ENCODE results near the gene SYT12.
A peak's percentile ranks its signal among the peaks of the same experiment; 100 is the strongest.

The SYT12 gene

DNA sequence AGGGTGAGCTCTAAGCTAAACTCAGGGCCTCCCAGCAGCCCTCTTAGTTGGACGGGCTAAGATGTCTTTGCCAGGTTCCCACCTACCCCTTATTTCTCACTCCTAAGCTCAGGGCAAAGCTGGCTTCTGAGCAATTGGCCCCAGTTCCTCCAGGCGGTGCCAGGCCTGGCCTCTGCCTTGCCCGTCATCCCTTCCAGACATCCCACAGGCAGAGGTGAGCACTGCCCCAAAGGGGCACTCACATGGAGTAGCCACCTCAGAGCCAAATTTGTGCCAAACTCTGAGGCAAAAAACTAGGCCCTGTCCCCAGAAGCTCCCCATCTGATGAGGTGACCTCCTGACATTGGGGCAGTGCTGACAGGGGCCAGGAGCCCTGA lies 43.4 kb downstream of the SYT12 start:
- Histone ChIP-seq H3F3A (ENCODE audit: low read depth) (no peaks in the 10 kb centered on the region), H3K9me2 (replicated peaks; ENCODE audit: low read depth, low read length) (no peaks in the 10 kb centered on the region), H2AFZ (ENCODE audit: low read length) (no peak overlapping the region), H3K4me3 (ENCODE audit: low read length, poor library complexity, severe bottlenecking) (no peak overlapping the region), H4K20me1 (ENCODE audit: insufficient read depth, low read length, poor library complexity, severe bottlenecking) (no peaks in the 10 kb centered on the region), H3K9ac (ENCODE audit: low read depth, low read length, poor library complexity, severe bottlenecking) (no peak overlapping the region), H3K27me3 (ENCODE audit: insufficient read depth, low read length, poor library complexity, severe bottlenecking) (no peaks in the 10 kb centered on the region), H3K79me2 (ENCODE audit: insufficient read depth, low read length) (no peaks in the 10 kb centered on the region), H3K4me1 (ENCODE audit: insufficient read depth, low read length, poor library complexity, severe bottlenecking) (no peaks in the 10 kb centered on the region), H3K36me3 (ENCODE audit: insufficient read depth, low read length) (no peaks in the 10 kb centered on the region), H3K9me3 (ENCODE audit: insufficient read depth, low read depth, low read length) (no peaks in the 10 kb centered on the region), H3K4me2 (ENCODE audit: low read depth, low read length, poor library complexity, severe bottlenecking) (no peak overlapping the region)
- TF ChIP-seq CTCF (conservative IDR thresholded peaks at IDR 0.05; ENCODE audit: low read length): no peak
- no peak for TF ChIP-seq EZH2phosphoT487 (IDR thresholded peaks at IDR 0.05; ENCODE audit: borderline replicate concordance)

DNA sequence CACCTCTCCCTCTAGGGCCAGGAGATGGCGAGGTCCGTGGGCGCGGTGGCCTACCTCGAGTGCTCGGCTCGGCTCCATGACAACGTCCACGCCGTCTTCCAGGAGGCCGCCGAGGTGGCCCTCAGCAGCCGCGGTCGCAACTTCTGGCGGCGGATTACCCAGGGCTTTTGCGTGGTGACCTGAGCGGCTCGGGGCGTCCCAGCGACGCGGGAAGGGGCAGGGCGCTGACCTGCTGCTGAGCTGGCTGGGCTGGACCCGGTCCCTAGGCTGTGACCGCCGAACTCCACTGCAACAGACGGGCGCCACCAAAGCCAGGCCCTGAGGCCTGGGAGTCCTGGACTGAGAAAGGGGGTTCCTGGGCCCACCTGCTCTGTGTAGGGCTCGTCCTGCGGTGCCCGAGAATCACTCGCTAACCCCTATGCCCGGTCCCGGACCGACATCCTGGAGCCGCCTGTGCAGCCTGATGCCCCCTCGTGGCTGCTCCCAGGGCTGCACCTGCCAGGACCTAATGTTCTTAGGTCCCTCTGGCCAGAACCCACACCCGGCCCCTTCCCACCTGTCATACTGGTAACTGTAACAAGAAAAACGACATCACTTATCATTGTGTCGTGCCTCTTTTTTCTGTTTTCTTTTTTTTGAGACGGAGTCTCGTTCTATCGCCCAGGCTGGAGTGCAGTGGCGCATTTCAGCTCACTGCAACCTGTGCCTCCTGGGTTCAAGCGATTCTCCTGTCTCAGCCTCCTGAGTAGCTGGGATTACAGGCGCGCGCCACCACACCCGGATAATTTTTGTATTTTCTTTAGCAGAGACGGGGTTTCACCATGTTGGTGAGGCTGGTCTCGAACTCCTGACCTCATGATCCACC lies 48.7 kb downstream of the SYT12 start:
- Histone ChIP-seq H3K9me2 (replicated peaks; ENCODE audit: low read depth, low read length) (no peaks in the 10 kb centered on the region), H3K4me2 (ENCODE audit: low read depth, low read length, poor library complexity, severe bottlenecking) (no peak overlapping the region), H3K9ac (ENCODE audit: low read depth, low read length, poor library complexity, severe bottlenecking) (no peak overlapping the region), H4K20me1 (ENCODE audit: insufficient read depth, low read length, poor library complexity, severe bottlenecking) (no peaks in the 10 kb centered on the region), H2AFZ (ENCODE audit: low read length) (no peak overlapping the region), H3K9me3 (ENCODE audit: insufficient read depth, low read depth, low read length) (no peaks in the 10 kb centered on the region), H3K4me1 (ENCODE audit: insufficient read depth, low read length, poor library complexity, severe bottlenecking) (no peaks in the 10 kb centered on the region), H3F3A (ENCODE audit: low read depth) (no peaks in the 10 kb centered on the region), H3K4me3 (ENCODE audit: low read length, poor library complexity, severe bottlenecking) (no peak overlapping the region), H3K36me3 (ENCODE audit: insufficient read depth, low read length) (no peaks in the 10 kb centered on the region), H3K79me2 (ENCODE audit: insufficient read depth, low read length) (no peaks in the 10 kb centered on the region), H3K27me3 (ENCODE audit: insufficient read depth, low read length, poor library complexity, severe bottlenecking) (no peaks in the 10 kb centered on the region)
- peak; percentile 75 for TF ChIP-seq CTCF (conservative IDR thresholded peaks at IDR 0.05; ENCODE audit: low read length)
- no peak for TF ChIP-seq EZH2phosphoT487 (IDR thresholded peaks at IDR 0.05; ENCODE audit: borderline replicate concordance)

GRCh38 chr11:67072295-67072694 lies 49.4 kb downstream of the SYT12 start:
- no peak overlapping the region for H3K9ac ChIP-seq (ENCODE audit: low read depth, low read length, poor library complexity, severe bottlenecking)
- H3K9me2 ChIP-seq (replicated peaks; ENCODE audit: low read depth, low read length): no peaks in the 10 kb centered on the region
- H3K4me1 ChIP-seq (ENCODE audit: insufficient read depth, low read length, poor library complexity, severe bottlenecking): no peaks in the 10 kb centered on the region
- no peaks in the 10 kb centered on the region for H3K27me3 ChIP-seq (ENCODE audit: insufficient read depth, low read length, poor library complexity, severe bottlenecking)
- H3F3A ChIP-seq (ENCODE audit: low read depth): no peaks in the 10 kb centered on the region
- no peaks in the 10 kb centered on the region for H3K9me3 ChIP-seq (ENCODE audit: insufficient read depth, low read depth, low read length)
- no peak overlapping the region for H3K4me3 ChIP-seq (ENCODE audit: low read length, poor library complexity, severe bottlenecking)
- no peaks in the 10 kb centered on the region for H3K79me2 ChIP-seq (ENCODE audit: insufficient read depth, low read length)
- no peaks in the 10 kb centered on the region for H4K20me1 ChIP-seq (ENCODE audit: insufficient read depth, low read length, poor library complexity, severe bottlenecking)
- H2AFZ ChIP-seq (ENCODE audit: low read length): no peak overlapping the region
- H3K4me2 ChIP-seq (ENCODE audit: low read depth, low read length, poor library complexity, severe bottlenecking): no peak overlapping the region
- no peaks in the 10 kb centered on the region for H3K36me3 ChIP-seq (ENCODE audit: insufficient read depth, low read length)
- TF ChIP-seq CTCF (conservative IDR thresholded peaks at IDR 0.05; ENCODE audit: low read length) (no peak), EZH2phosphoT487 (IDR thresholded peaks at IDR 0.05; ENCODE audit: borderline replicate concordance) (no peak)

Measured in Loucy (cell line).